ENCODE measurements around the gene GON4L.
A peak's percentile ranks its signal among the peaks of the same experiment; 100 is the strongest.
"Not testable (repeated sequence)": the region's sequence is repeated elsewhere in the genome, so short reads cannot be mapped to it uniquely, and the experiment has no call there.

The GON4L gene

GRCh38 chr1:155877945-155878344 lies 20.9 kb upstream of the GON4L start:
- no peak for DNase-seq (ENCODE audit: low read depth)

GRCh38 chr1:155873860-155874259 lies 16.8 kb upstream of the GON4L start:
- DNase-seq (ENCODE audit: low read depth), result no peak

DNA sequence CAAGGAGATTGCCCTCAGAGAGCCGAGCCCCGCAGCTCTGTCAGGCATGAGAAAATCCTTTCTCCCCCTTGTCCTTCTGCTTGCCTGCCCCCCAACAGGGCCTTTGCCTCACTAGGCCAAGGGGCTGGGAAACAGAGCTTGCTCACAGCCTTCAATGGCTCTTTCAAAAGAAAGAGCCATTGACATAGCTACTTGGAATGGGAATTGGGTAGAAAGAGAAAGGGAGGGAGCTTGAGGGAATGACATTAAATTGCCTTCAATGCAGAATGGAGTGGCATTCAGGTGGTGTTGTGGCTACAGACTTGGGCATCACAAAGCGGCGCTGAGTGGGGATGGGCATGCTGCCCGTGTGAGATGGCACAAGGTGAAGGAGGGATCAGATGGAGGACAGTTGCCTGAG lies 15.5 kb upstream of the GON4L start:
- DNase-seq (ENCODE audit: low read depth), result no peak

DNA sequence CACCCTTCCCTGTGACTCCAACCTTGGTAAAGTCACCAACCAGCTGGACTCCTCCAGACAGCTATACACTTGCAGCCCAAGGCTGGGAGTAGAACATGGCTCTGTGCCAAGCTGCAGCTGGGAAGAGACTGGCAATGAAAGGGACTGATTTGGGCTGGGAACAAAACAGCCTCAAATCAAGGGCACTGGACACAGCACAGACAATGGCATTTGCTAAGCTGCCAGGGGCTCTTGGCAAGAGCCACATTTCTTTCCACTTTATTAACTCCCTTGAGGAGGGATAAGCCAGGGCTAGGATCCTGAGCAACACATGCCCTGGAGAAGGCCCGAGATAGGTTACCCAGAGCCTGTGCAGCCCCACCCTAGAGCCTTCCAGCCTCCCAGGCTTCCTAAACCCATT lies 14.4 kb upstream of the GON4L start:
- DNase-seq (ENCODE audit: low read depth), result no peak

GRCh38 chr1:155867766-155868165 lies 10.8 kb upstream of the GON4L start:
- DNase-seq (ENCODE audit: low read depth), result no peak

DNA sequence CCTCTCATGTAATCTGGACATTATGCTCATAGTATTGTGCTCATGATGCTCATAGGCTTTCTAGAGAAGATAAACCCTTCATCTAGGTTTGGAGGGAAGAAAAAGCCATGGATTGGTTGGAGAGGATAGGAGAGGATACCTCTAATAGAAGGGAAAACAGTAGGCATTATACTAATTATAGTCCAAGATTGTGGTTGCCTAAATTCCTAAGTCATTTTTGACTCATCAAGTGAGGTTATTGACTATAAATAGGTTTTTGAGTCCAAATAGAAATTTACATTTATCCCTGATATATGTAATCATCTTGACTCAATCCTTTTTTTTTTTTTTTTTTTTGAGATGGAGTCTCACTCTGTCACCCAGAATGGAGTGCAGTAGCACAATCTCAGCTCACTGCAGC lies 7.4 kb upstream of the GON4L start:
- DNase-seq (ENCODE audit: low read depth), result peak; percentile 57

GRCh38 chr1:155861896-155862295 lies 4.9 kb upstream of the GON4L start:
- no peak for DNase-seq (ENCODE audit: low read depth)

- no peak for DNase-seq (ENCODE audit: low read depth)
Observed at GRCh38 chr1:155860970-155861510, 4.0 kb upstream of the GON4L start.

GRCh38 chr1:155859881-155860871 lies 3.2 kb upstream of the GON4L start:
- DNase-seq (ENCODE audit: low read depth), result peak; percentile 78

DNA sequence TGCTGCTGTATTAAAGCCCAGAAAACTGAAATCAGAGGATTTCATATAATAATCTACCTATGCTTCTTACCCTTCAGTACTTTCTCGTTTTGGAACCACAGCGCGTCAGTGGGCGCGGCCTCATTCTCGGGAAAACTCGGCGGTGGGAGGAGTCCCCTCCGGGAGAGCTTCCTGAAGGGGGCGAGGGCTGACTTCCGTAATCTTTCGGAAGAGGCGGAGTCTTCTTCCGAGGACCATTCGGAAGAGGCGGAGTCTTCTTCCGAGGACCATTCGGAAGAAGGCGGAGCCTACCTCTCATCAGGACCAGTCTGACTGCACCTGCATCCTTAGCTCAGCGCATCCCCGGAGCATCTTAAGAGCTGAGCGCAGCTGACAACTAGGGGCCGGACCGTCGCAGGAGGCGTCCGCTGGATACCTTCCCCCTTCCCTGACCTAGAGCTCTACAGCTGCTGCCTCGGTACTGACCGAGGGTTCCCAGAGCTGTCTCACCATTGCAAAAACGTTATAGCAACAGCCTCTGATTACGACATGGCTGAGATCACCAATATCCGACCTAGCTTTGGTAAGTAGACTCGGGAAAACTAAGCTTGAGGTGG lies 2.3 kb upstream of the GON4L start, which contains the start of gene SYT11:
Gene SYT11 (plus strand): TSS at position 334 of the 596 bp plus-strand sequence. CDS start 195 bp downstream, at position 529.
- peak; percentile 98 for DNase-seq (ENCODE audit: low read depth)

DNA sequence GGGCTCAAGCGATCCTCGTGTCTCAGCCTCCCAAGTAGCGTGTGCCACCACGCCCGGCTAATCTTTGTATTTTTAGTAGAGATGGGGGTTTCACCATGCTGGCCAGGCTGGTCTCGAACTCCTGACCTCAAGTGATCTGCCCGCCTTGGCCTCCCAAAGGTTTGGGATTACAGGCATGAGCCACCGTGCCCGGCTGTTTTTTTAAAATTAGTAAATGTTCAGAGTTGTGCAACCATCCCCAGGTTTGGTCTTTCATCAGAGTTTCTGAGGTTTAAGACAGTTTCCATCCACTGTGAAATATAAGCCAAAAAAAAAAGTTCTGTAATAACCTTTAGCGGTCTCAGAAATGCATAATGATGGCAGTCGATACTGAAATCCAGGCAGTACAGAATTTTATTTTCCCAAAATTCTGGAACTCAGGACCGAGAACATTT lies 1.8 kb upstream of the GON4L start:
- no peak for DNase-seq (ENCODE audit: low read depth)

- no peak for DNase-seq (ENCODE audit: low read depth)
Observed at GRCh38 chr1:155856257-155856974, 598 bp downstream of the GON4L start.

GRCh38 chr1:155850345-155850744 lies 6.7 kb downstream of the GON4L start:
- no peak for DNase-seq (ENCODE audit: low read depth)

DNA sequence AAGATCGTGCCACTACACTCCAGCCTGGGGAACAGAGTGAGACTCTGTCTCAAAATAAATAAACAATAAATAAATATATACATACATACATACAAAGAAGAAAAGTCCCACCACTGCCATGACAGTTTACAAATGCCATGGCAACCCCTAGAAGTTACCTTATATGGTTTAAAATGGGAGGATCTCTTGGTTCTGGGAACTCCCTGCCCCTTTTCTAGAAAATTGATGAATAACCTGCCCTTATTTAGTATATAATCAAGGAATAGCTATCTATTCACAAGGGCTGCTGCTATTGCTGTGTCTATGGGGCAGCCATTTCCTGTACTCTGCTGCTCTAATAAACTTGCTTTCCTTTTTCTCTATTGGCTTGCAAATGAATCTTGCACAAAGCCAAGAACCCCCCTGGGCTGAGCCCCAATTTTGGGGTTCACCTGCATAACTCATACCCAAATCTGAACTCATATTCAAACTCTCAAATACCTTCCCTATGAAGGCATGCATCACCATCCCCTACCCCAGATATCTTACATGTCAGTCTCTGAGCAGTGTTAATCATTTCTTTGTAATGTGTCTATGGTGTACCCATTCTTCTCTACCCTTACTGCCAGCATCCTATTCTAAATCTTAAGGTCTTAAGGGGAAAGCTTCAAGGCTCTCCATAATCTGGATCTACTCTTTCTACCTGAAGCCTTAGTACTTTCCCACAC lies 9.0 kb downstream of the GON4L start:
- DNase-seq (ENCODE audit: low read depth), result no peak

DNA sequence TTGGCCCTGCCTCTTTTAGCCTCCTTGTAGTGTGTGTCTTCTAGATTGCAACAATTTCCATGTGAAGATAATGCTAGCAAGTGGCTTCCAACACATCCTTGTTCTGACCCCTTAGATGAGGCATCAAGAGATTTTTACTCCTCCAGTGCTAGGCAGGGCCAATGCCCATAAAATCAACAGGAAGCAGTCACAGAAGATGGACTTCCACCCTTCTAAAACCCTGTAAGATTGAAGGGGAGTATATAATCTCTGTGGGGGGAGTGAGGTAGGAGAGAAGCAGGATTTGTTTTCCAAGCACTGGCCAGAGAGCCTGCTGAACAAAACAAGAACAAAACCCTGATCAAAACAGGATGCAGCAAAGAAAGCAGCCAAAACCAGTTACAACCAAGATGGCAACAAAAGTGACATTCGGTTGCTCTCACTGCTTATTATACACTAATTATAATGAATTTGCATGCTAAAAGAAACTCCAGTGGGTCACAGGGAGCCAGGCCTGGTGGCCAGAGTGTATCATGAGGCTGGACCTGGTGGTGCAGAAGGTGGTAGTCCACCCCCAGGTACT lies 12.1 kb downstream of the GON4L start:
- no peak for DNase-seq (ENCODE audit: low read depth)

DNA sequence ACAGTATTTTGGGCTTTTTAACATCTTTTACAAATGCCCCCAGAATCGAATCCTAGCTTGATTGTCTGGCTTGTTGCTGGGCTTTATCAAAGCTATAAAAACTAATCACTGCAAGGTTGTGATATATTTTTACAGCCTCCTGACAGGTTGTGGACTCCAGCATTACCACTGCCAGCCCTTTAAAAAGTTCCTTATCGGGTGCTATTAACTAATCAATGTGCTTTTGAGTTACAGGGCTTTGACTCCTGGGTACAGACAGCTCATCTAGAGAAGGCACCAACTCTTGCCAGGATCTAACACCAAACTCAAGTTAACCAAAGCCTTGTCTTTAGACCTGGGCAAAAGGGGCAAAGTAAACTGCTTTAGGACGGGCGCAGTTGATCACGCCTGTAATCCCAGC lies 16.6 kb downstream of the GON4L start:
- DNase-seq (ENCODE audit: low read depth), result no peak

DNA sequence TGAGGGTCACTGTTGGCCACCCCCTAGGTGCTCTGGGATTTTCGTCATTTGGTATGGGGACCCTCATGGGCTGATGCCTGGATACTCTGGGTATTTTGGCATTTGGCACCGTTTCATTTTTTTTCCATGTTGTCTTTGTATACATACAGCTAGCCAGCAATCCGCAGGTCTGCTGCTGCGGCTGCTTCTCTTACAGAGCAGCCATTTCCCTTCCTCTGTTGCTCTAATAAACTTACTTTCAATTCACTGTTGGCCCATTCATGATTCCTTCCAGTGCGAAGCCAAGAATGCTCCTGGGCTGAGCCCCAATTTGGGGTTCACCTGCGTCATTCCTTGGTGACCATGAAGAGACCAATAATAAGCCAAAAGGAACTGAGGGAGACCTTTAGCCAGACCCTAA lies 21.5 kb downstream of the GON4L start:
- DNase-seq (ENCODE audit: low read depth), result no peak

GRCh38 chr1:155834927-155835399 lies 22.1 kb downstream of the GON4L start:
- not testable (repeated sequence) for DNase-seq (ENCODE audit: low read depth)

DNA sequence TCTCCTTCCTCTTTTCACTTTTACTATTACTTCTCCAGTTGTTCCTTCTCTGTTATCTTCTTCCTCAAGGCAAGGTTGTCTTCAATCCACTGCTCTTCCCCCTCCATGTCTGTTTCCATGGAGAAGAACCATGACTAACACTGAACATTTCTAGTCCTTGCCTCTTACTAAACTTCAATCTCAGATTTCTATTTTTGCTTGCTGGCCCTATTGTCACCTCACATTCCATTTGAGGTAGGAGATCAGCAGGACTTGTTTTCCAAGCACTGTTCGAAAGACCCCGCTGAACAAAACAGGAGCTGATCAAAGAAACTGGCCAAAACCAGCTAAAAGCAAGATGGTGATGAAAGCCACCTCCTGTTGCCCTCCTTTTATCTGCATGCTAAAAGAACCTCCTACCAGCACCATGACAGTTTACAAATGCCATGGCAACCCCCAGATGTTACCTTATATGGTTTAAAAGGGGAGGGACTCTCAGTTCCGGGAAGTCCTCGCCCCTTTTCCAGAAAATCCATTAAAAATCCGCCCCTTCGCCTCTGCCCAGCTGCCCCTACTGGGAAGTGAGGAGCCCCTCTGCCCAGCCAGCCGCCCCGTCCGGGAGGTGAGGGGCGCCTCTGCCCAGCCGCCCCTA lies 22.6 kb downstream of the GON4L start:
- peak; percentile 19 for DNase-seq (ENCODE audit: low read depth)

GRCh38 chr1:155833665-155834295 lies 23.2 kb downstream of the GON4L start:
- no peak for DNase-seq (ENCODE audit: low read depth)

All from ELR (cell line).